GM23338 (cell line): Measurements from ENCODE around the gene SORCS3. TPM values are rescaled to one million over a fixed set of nuclear protein-coding genes. Genes with fewer than 3 reads are reported as not detected.

Experiments used
- ATAC-seq: fragments of 200-7000 bp; cut with Tn5 transposase; 3 replicates; pipeline ENCODE4 v1.9.1; 2020
- DNase-seq: peaks from one replicate; pipeline ENCODE4 v3.0.0-alpha.2; 2015; ENCODE audit warnings: low spot score
- H2AFZ ChIP-seq: fragments of 200-600 bp; sonication (generic); 2 replicates; pipeline ENCODE4 v1.8.0; 2016; ENCODE audit warnings: antibody characterized with exemption, mild to moderate bottlenecking, moderate library complexity
- H3F3A ChIP-seq: fragments of 200-600 bp; sonication (generic); replicated peaks from 2 replicates; pipeline ENCODE4 v1.8.0; 2017; ENCODE audit warnings: antibody characterized with exemption, mixed run types, low read depth
- H3K27ac ChIP-seq: fragments of 200-600 bp; sonication (generic); 2 replicates; pipeline ENCODE4 v1.6.1; 2016; ENCODE audit warnings: low read depth
- H3K27me3 ChIP-seq: fragments of 200-600 bp; sonication (generic); 2 replicates; pipeline ENCODE4 v1.8.0; 2016; ENCODE audit warnings: mild to moderate bottlenecking, mixed run types, moderate library complexity; ENCODE audit not compliant: insufficient read depth
- H3K36me3 ChIP-seq: fragments of 200-600 bp; sonication (generic); 2 replicates; pipeline ENCODE4 v1.8.0; 2016; ENCODE audit warnings: mild to moderate bottlenecking; ENCODE audit not compliant: insufficient read depth
- H3K4me1 ChIP-seq: fragments of 200-600 bp; sonication (generic); 2 replicates; pipeline ENCODE4 v1.8.0; 2016; ENCODE audit warnings: mild to moderate bottlenecking, moderate library complexity; ENCODE audit not compliant: insufficient read depth
- H3K4me2 ChIP-seq: fragments of 200-600 bp; sonication (generic); 2 replicates; pipeline ENCODE4 v1.7.1; 2017; ENCODE audit warnings: mixed run types
- H3K4me3 ChIP-seq: fragments of 200-600 bp; sonication (generic); 2 replicates; pipeline ENCODE4 v1.6.1; 2016; ENCODE audit warnings: mixed run types
- H3K79me2 ChIP-seq: fragments of 200-600 bp; sonication (generic); replicated peaks from 2 replicates; pipeline ENCODE4 v1.8.0; 2017; ENCODE audit warnings: mild to moderate bottlenecking; ENCODE audit not compliant: insufficient read depth
- H3K9me2 ChIP-seq: fragments of 200-600 bp; sonication (generic); 2 replicates; pipeline ENCODE4 v1.8.0; 2017; ENCODE audit not compliant: insufficient read depth
- H4K20me1 ChIP-seq: fragments of 200-600 bp; sonication (generic); replicated peaks from 2 replicates; pipeline ENCODE4 v1.8.0; 2017; ENCODE audit warnings: mild to moderate bottlenecking; ENCODE audit not compliant: insufficient read depth
- H3K27ac Mint-ChIP-seq: 2 replicates; pipeline ENCODE4 v1.8.0; 2020; ENCODE audit warnings: inconsistent platforms, mild to moderate bottlenecking, moderate library complexity, mixed read lengths
- H3K27me3 Mint-ChIP-seq: 3 replicates; pipeline ENCODE4 v1.8.0; 2022; ENCODE audit warnings: low read depth, mild to moderate bottlenecking, moderate library complexity, mixed read lengths, inconsistent platforms; ENCODE audit not compliant: insufficient read depth, poor library complexity
- H3K36me3 Mint-ChIP-seq: 3 replicates; pipeline ENCODE4 v1.8.0; 2021; ENCODE audit warnings: low read depth, mild to moderate bottlenecking, inconsistent platforms, moderate library complexity, mixed read lengths
- H3K4me1 Mint-ChIP-seq: 3 replicates; pipeline ENCODE4 v1.8.0; 2020; ENCODE audit warnings: mild to moderate bottlenecking, inconsistent platforms, mixed read lengths
- H3K4me3 Mint-ChIP-seq: 3 replicates; pipeline ENCODE4 v1.8.0; 2021; ENCODE audit warnings: moderate library complexity, mild to moderate bottlenecking, inconsistent platforms, mixed read lengths
- H3K9me3 Mint-ChIP-seq: 3 replicates; pipeline ENCODE4 v1.8.0; 2020; ENCODE audit warnings: moderate library complexity, mild to moderate bottlenecking, inconsistent platforms, mixed read lengths
- CREB1 ChIP-seq: fragments of 250-450 bp; sonication (Bioruptor Pico); IDR thresholded peaks from 2 replicates; pipeline ENCODE4 v1.5.0; 2020; ENCODE audit warnings: low read depth, mild to moderate bottlenecking, moderate library complexity
- EZH2 ChIP-seq: fragments of 200-600 bp; sonication (generic); IDR thresholded peaks from one replicate; pipeline ENCODE4 v1.8.0; 2017; ENCODE audit warnings: antibody characterized with exemption, mild to moderate bottlenecking, low read depth; ENCODE audit not compliant: unreplicated experiment
- EZH2phosphoT487 ChIP-seq: fragments of 200-600 bp; sonication (generic); IDR thresholded peaks from one replicate; pipeline ENCODE4 v1.8.1; 2018; ENCODE audit warnings: antibody characterized with exemption; ENCODE audit not compliant: unreplicated experiment
- JUNB ChIP-seq: IDR thresholded peaks from one replicate; pipeline ENCODE4 v1.6.1; 2016; ENCODE audit warnings: antibody characterized with exemption; ENCODE audit not compliant: unreplicated experiment
- NANOG ChIP-seq: IDR thresholded peaks from 2 replicates; pipeline ENCODE4 v1.6.1; 2016; ENCODE audit warnings: antibody characterized with exemption, borderline replicate concordance
- POLR2AphosphoS5 ChIP-seq: IDR thresholded peaks from 2 replicates; pipeline ENCODE4 v1.6.1; 2016; ENCODE audit warnings: antibody characterized with exemption, low read depth
- STAT1 ChIP-seq: IDR thresholded peaks from one replicate; pipeline ENCODE4 v1.6.1; 2016; ENCODE audit warnings: antibody characterized with exemption; ENCODE audit not compliant: unreplicated experiment
- ZNF114 ChIP-seq: fragments of 250-450 bp; sonication (Bioruptor Pico); IDR thresholded peaks from 2 replicates; pipeline ENCODE4 v1.5.0; 2020; ENCODE audit warnings: mild to moderate bottlenecking, moderate library complexity
- ZNF331 ChIP-seq: fragments of 250-450 bp; sonication (Bioruptor Pico); IDR thresholded peaks from 2 replicates; pipeline ENCODE4 v1.5.0; 2020; ENCODE audit warnings: low read depth, mild to moderate bottlenecking, moderate library complexity
- polyA plus RNA-seq: library from polyadenylated mRNA; unstranded; fragments of >200 nt; fragmentation: Nextera tagmentation; extraction: Ambion mirVana; gene quantifications from 2 replicates; pipeline ENCODE4 v1.2.1, GENCODE V29; 2016
- total RNA-seq: library from RNA; depleted of rRNA; stranded (reverse); fragments of >200 nt; shearing (Covaris generic); gene quantifications from 2 replicates; pipeline ENCODE4 v1.2.3, GENCODE V29; 2014
- TF ChIP-seq, protein P1 (sequence below): IDR thresholded peaks from one replicate; pipeline ENCODE4 v1.6.1; 2018; ENCODE audit warnings: antibody characterized with exemption; ENCODE audit not compliant: unreplicated experiment
- TF ChIP-seq, protein P2 (sequence below): fragments of 250-450 bp; sonication (Bioruptor Pico); IDR thresholded peaks from 2 replicates; pipeline ENCODE4 v1.5.0; 2020; ENCODE audit warnings: mild to moderate bottlenecking, moderate library complexity
- TF ChIP-seq, protein P3 (sequence below): IDR thresholded peaks from 2 replicates; pipeline ENCODE4 v1.6.1; 2016; ENCODE audit warnings: antibody characterized with exemption
- TF ChIP-seq, protein P4 (sequence below), 2 experiments: fragments of 200-600 bp in 1 of 2; sonication (generic) in 1 of 2; conservative IDR thresholded peaks; 2 replicates each; pipeline versions ENCODE4 v1.5.1 to v1.6.1; 2016 to 2017; ENCODE audit warnings: antibody characterized with exemption in 2 of 2, low read depth in 2 of 2, mild to moderate bottlenecking in 2 of 2, moderate library complexity in 1 of 2

Gene SORCS3
- total and polyA plus RNA-seq, 2 experiments from 2014 or later = 0.37 to 1.4 TPM

DNA sequence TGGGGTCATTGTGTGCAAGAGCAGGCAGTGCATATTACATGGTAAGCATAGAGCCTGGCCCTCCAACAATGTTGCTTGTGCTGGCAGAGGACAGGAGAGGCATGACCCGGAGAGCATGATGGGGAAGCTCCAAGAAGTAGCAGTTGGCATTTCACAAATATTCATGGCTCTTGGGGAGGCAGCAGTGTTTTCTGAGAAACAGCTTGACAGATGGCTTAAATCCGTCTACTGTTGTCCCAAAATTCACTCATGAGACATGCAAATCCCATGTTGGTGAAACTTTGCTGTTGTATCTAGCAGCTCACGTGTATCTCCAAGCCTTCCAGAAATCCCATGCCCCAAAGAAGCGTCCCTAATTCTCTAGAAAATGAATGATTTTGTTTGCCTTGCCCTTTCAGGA is 487.0 kb downstream of the SORCS3 start:
- Histone ChIP-seq H2AFZ (no peak overlapping the region), H3K27ac (no peak overlapping the region), H3K27me3 (no peaks in the 10 kb centered on the region), H3F3A (no peaks in the 10 kb centered on the region), H3K79me2 (no peaks in the 10 kb centered on the region), H3K9me2 (peaks cover 7% of the 10 kb centered on the region; the same call in 1 of the 2 replicates), H3K4me3 (no peak overlapping the region), H4K20me1 (no peaks in the 10 kb centered on the region), H3K36me3 (no peaks in the 10 kb centered on the region), H3K4me2 (no peak overlapping the region), H3K4me1 (no peaks in the 10 kb centered on the region)
- no peak overlapping the region for H3K27ac Mint-ChIP-seq
- TF ChIP-seq, protein P1, sequence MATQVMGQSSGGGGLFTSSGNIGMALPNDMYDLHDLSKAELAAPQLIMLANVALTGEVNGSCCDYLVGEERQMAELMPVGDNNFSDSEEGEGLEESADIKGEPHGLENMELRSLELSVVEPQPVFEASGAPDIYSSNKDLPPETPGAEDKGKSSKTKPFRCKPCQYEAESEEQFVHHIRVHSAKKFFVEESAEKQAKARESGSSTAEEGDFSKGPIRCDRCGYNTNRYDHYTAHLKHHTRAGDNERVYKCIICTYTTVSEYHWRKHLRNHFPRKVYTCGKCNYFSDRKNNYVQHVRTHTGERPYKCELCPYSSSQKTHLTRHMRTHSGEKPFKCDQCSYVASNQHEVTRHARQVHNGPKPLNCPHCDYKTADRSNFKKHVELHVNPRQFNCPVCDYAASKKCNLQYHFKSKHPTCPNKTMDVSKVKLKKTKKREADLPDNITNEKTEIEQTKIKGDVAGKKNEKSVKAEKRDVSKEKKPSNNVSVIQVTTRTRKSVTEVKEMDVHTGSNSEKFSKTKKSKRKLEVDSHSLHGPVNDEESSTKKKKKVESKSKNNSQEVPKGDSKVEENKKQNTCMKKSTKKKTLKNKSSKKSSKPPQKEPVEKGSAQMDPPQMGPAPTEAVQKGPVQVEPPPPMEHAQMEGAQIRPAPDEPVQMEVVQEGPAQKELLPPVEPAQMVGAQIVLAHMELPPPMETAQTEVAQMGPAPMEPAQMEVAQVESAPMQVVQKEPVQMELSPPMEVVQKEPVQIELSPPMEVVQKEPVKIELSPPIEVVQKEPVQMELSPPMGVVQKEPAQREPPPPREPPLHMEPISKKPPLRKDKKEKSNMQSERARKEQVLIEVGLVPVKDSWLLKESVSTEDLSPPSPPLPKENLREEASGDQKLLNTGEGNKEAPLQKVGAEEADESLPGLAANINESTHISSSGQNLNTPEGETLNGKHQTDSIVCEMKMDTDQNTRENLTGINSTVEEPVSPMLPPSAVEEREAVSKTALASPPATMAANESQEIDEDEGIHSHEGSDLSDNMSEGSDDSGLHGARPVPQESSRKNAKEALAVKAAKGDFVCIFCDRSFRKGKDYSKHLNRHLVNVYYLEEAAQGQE = no peak
- TF ChIP-seq POLR2AphosphoS5 (no peak), JUNB (no peak), ZNF331 (CRISPR knock-in tag) (no peak), CREB1 (CRISPR knock-in tag) (no peak), EZH2phosphoT487 (no peak), ZNF114 (CRISPR knock-in tag) (no peak), NANOG (no peak), STAT1 (no peak), EZH2 (no peak)
- TF ChIP-seq, protein P2, sequence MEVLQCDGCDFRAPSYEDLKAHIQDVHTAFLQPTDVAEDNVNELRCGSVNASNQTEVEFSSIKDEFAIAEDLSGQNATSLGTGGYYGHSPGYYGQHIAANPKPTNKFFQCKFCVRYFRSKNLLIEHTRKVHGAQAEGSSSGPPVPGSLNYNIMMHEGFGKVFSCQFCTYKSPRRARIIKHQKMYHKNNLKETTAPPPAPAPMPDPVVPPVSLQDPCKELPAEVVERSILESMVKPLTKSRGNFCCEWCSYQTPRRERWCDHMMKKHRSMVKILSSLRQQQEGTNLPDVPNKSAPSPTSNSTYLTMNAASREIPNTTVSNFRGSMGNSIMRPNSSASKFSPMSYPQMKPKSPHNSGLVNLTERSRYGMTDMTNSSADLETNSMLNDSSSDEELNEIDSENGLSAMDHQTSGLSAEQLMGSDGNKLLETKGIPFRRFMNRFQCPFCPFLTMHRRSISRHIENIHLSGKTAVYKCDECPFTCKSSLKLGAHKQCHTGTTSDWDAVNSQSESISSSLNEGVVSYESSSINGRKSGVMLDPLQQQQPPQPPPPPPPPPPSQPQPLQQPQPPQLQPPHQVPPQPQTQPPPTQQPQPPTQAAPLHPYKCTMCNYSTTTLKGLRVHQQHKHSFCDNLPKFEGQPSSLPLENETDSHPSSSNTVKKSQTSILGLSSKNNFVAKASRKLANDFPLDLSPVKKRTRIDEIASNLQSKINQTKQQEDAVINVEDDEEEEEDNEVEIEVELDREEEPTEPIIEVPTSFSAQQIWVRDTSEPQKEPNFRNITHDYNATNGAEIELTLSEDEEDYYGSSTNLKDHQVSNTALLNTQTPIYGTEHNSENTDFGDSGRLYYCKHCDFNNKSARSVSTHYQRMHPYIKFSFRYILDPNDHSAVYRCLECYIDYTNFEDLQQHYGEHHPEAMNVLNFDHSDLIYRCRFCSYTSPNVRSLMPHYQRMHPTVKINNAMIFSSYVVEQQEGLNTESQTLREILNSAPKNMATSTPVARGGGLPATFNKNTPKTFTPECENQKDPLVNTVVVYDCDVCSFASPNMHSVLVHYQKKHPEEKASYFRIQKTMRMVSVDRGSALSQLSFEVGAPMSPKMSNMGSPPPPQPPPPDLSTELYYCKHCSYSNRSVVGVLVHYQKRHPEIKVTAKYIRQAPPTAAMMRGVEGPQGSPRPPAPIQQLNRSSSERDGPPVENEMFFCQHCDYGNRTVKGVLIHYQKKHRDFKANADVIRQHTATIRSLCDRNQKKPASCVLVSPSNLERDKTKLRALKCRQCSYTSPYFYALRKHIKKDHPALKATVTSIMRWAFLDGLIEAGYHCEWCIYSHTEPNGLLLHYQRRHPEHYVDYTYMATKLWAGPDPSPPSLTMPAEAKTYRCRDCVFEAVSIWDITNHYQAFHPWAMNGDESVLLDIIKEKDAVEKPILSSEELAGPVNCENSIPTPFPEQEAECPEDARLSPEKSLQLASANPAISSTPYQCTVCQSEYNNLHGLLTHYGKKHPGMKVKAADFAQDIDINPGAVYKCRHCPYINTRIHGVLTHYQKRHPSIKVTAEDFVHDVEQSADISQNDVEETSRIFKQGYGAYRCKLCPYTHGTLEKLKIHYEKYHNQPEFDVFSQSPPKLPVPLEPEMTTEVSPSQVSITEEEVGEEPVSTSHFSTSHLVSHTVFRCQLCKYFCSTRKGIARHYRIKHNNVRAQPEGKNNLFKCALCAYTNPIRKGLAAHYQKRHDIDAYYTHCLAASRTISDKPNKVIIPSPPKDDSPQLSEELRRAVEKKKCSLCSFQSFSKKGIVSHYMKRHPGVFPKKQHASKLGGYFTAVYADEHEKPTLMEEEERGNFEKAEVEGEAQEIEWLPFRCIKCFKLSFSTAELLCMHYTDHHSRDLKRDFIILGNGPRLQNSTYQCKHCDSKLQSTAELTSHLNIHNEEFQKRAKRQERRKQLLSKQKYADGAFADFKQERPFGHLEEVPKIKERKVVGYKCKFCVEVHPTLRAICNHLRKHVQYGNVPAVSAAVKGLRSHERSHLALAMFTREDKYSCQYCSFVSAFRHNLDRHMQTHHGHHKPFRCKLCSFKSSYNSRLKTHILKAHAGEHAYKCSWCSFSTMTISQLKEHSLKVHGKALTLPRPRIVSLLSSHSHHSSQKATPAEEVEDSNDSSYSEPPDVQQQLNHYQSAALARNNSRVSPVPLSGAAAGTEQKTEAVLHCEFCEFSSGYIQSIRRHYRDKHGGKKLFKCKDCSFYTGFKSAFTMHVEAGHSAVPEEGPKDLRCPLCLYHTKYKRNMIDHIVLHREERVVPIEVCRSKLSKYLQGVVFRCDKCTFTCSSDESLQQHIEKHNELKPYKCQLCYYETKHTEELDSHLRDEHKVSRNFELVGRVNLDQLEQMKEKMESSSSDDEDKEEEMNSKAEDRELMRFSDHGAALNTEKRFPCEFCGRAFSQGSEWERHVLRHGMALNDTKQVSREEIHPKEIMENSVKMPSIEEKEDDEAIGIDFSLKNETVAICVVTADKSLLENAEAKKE (CRISPR knock-in tag) = no peak
- TF ChIP-seq, protein P3, sequence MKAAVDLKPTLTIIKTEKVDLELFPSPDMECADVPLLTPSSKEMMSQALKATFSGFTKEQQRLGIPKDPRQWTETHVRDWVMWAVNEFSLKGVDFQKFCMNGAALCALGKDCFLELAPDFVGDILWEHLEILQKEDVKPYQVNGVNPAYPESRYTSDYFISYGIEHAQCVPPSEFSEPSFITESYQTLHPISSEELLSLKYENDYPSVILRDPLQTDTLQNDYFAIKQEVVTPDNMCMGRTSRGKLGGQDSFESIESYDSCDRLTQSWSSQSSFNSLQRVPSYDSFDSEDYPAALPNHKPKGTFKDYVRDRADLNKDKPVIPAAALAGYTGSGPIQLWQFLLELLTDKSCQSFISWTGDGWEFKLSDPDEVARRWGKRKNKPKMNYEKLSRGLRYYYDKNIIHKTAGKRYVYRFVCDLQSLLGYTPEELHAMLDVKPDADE = no peak
- TF ChIP-seq, protein P4, sequence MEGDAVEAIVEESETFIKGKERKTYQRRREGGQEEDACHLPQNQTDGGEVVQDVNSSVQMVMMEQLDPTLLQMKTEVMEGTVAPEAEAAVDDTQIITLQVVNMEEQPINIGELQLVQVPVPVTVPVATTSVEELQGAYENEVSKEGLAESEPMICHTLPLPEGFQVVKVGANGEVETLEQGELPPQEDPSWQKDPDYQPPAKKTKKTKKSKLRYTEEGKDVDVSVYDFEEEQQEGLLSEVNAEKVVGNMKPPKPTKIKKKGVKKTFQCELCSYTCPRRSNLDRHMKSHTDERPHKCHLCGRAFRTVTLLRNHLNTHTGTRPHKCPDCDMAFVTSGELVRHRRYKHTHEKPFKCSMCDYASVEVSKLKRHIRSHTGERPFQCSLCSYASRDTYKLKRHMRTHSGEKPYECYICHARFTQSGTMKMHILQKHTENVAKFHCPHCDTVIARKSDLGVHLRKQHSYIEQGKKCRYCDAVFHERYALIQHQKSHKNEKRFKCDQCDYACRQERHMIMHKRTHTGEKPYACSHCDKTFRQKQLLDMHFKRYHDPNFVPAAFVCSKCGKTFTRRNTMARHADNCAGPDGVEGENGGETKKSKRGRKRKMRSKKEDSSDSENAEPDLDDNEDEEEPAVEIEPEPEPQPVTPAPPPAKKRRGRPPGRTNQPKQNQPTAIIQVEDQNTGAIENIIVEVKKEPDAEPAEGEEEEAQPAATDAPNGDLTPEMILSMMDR (conservative IDR thresholded peaks at IDR 0.05; ENCODE audit: low read depth in 2 of 2) = no peak
- ATAC-seq (no peak), DNase-seq (no peak)
- no peak overlapping the region for H3K4me3 Mint-ChIP-seq
- no peaks in the 10 kb centered on the region for H3K9me3 Mint-ChIP-seq
- no peaks in the 10 kb centered on the region for H3K36me3 Mint-ChIP-seq
- H3K4me1 Mint-ChIP-seq = peaks cover 3% of the 10 kb centered on the region; the same call in 2 of the 3 replicates
- no peaks in the 10 kb centered on the region for H3K27me3 Mint-ChIP-seq
